HepG2 (cell line): ENCODE results near the gene ANKRD11. TPM values are rescaled to one million over a fixed set of nuclear protein-coding genes. Genes with fewer than 3 reads are reported as not detected.

Source experiments
- ATF7 ChIP-seq, 2 experiments: fragments of 450-650 bp in 1 of 2; sonication (generic) in 1 of 2; formaldehyde crosslinking in 1 of 2; IDR thresholded peaks; 2 replicates each; pipeline versions ENCODE4 v1.4.0 to v1.6.1; 2016 to 2020; ENCODE audit warnings: antibody characterized with exemption in 1 of 2, mild to moderate bottlenecking in 1 of 2, missing genetic modification reagents in 1 of 2
- PAF1 ChIP-seq: IDR thresholded peaks from 2 replicates; pipeline ENCODE4 v1.6.1; 2016; ENCODE audit warnings: missing genetic modification reagents, missing compliant biosample characterization
- RXRA ChIP-seq: sonication (generic); formaldehyde crosslinking; IDR thresholded peaks from 2 replicates; pipeline ENCODE4 v1.5.1; 2020; ENCODE audit warnings: missing genetic modification reagents
- TFE3 ChIP-seq: IDR thresholded peaks from 2 replicates; pipeline ENCODE4 v1.6.1; 2016
- ZNF350 ChIP-seq: sonication (generic); formaldehyde crosslinking; IDR thresholded peaks from 2 replicates; pipeline ENCODE4 v1.4.0; 2020; ENCODE audit warnings: mild to moderate bottlenecking, low read depth, missing genetic modification reagents, borderline replicate concordance
- ZNF503 ChIP-seq: sonication (generic); formaldehyde crosslinking; IDR thresholded peaks from 2 replicates; pipeline ENCODE4 v1.4.0; 2020; ENCODE audit warnings: missing genetic modification reagents
- ZNF550 ChIP-seq: sonication (generic); formaldehyde crosslinking; IDR thresholded peaks from 2 replicates; pipeline ENCODE4 v1.4.0; 2020; ENCODE audit warnings: mild to moderate bottlenecking, missing genetic modification reagents, borderline replicate concordance
- polyA plus RNA-seq, 8 experiments: library from polyadenylated mRNA; depleted of rRNA in 3 of 8; stranded (reverse) in 7 of 8; unstranded in 1 of 8; fragments of >200 nt; fragmentation: Illumina TruSeq in 4 of 8; extraction: Trizol in 4 of 8; gene quantifications; 2 replicates each; pipeline versions ENCODE4 v1.2.1 to v1.2.3, GENCODE V29; 2011 to 2016; ENCODE audit warnings: low read depth in 4 of 8, missing spikeins in 1 of 8, mixed read lengths in 1 of 8; ENCODE audit not compliant: insufficient read depth in 1 of 8
- total RNA-seq, 5 experiments: library from RNA; depleted of rRNA; stranded (reverse); fragments of >200 nt; fragmentation: Illumina TruSeq; extraction: Trizol; gene quantifications; 2 replicates each; pipeline ENCODE4 v1.2.3, GENCODE V29; 2016; ENCODE audit warnings: low read depth in 1 of 5
- TF ChIP-seq, protein P1 (sequence below): sonication (generic); formaldehyde crosslinking; IDR thresholded peaks from 2 replicates; pipeline ENCODE4 v1.8.0; 2022; ENCODE audit warnings: missing genetic modification reagents, mild to moderate bottlenecking, borderline replicate concordance

Gene ANKRD11
- total and polyA plus RNA-seq, 2 of the 13 experiments (the other 11 are each of a cell fraction or from before 2014, with no cell fraction given): 21.4 to 38.4 TPM

DNA sequence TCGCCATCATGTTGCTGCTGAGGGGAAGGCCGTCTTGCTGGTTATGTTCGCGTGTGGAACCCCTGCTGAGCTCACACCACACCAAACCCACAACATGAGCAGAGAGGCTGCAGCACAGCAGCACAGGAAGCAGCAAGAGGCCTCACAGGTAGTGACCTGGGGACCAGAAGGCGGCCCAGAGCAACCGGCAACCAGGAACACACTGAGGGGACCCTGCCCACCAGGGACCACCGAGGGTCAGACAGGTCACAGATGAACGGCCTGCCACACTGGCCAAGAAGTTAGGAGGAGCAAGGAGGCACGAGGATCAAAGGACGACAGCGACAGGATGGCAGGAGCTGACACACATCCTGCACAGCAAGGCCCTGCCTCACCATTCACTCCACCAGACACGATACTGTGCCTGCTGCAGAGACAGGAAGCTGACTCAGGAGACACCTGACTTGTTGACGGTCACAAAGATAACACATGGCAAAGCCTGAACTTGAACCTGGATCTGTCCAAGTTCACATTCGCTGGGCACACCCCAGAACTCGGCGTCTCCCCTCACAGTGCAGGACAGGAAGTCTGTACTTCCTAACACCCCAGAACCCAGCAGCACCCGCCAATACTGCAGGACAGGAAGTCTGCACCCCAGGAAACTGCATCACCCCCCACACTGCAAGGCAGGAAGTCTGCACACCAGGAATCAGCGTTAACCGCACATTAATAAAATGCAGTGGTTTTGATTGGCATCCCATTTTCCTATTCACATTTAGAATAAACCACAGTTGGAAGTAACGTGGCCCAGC, 174.4 kb downstream of the ANKRD11 start (continued):
- TF ChIP-seq ZNF503 (CRISPR knock-in tag) (no peak), ATF7 (IDR thresholded peaks at IDR 0.05) (no peak), ATF7 (CRISPR knock-in tag; IDR thresholded peaks at IDR 0.05) (peak; percentile 35; the same call in 1 of the 2 replicates), ZNF350 (0 out of 2 replicates have a peak, but pooled peaks have one; percentile 12), PAF1 (CRISPR knock-in tag) (0 out of 2 replicates have a peak, but pooled peaks have one; percentile 18), RXRA (peak; percentile 78; the same call in 1 of the 2 replicates), TFE3 (CRISPR knock-in tag) (peak; percentile 65), ZNF550 (CRISPR knock-in tag) (0 out of 2 replicates have a peak, but pooled peaks have one; percentile 62)
- TF ChIP-seq, protein P1, sequence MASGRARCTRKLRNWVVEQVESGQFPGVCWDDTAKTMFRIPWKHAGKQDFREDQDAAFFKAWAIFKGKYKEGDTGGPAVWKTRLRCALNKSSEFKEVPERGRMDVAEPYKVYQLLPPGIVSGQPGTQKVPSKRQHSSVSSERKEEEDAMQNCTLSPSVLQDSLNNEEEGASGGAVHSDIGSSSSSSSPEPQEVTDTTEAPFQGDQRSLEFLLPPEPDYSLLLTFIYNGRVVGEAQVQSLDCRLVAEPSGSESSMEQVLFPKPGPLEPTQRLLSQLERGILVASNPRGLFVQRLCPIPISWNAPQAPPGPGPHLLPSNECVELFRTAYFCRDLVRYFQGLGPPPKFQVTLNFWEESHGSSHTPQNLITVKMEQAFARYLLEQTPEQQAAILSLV: peak; percentile 23; the same call in 1 of the 2 replicates
